HG03521 (cell line): Measurements from ENCODE around the gene CYB5D1.

Experiments used
- ATAC-seq: cut with Tn5 transposase; IDR thresholded peaks from one replicate; pipeline ENCODE4 v1.9.1; 2021; ENCODE audit warnings: mild to moderate bottlenecking, moderate library complexity; ENCODE audit not compliant: unreplicated experiment

Gene CYB5D1

GRCh38 chr17:7844292-7845154, 13.3 kb upstream of the CYB5D1 start:
- ATAC-seq = peak; percentile 38

GRCh38 chr17:7845359-7846062, 12.3 kb upstream of the CYB5D1 start:
- ATAC-seq = no peak

GRCh38 chr17:7846063-7846735, 11.6 kb upstream of the CYB5D1 start:
- ATAC-seq = no peak

- ATAC-seq = no peak
These were observed 10.8 kb upstream of the CYB5D1 start for GRCh38 chr17:7846765-7847661.

- no peak for ATAC-seq
These were observed 9.6 kb upstream of the CYB5D1 start for GRCh38 chr17:7848131-7848579.

- no peak for ATAC-seq
These were observed 9.1 kb upstream of the CYB5D1 start for GRCh38 chr17:7848739-7849129.

- ATAC-seq = no peak
These were observed 8.6 kb upstream of the CYB5D1 start for GRCh38 chr17:7849130-7849750.

GRCh38 chr17:7849751-7850504, 7.9 kb upstream of the CYB5D1 start:
- ATAC-seq = no peak

- peak; percentile 6 for ATAC-seq
These were observed 6.9 kb upstream of the CYB5D1 start for GRCh38 chr17:7850701-7851437.

- peak; percentile 74 for ATAC-seq
These were observed 6.2 kb upstream of the CYB5D1 start for GRCh38 chr17:7851438-7852261.

GRCh38 chr17:7852262-7852670, 5.5 kb upstream of the CYB5D1 start:
- no peak for ATAC-seq

GRCh38 chr17:7852919-7853690, 4.7 kb upstream of the CYB5D1 start:
- no peak for ATAC-seq

- no peak for ATAC-seq
These were observed 4.1 kb upstream of the CYB5D1 start for GRCh38 chr17:7853691-7854038.

GRCh38 chr17:7854078-7854777, 3.6 kb upstream of the CYB5D1 start:
- no peak for ATAC-seq

GRCh38 chr17:7854851-7855659, 2.7 kb upstream of the CYB5D1 start, which contains the start of gene TMEM88:
TSS of gene TMEM88 (plus strand) at chr17:7855066. CDS start at chr17:7855075, 9 bp downstream.
- no peak for ATAC-seq

- ATAC-seq = no peak
These were observed 2.2 kb upstream of the CYB5D1 start for GRCh38 chr17:7855660-7856010.
